Dermis blood vessel endothelial cell (primary cell): Measurements from ENCODE around the gene ABCG4. TPM values are rescaled to one million over a fixed set of nuclear protein-coding genes. Genes with fewer than 3 reads are reported as not detected.
"Not testable (repeated sequence)": the region's sequence is repeated elsewhere in the genome, so short reads cannot be mapped to it uniquely, and the experiment has no call there.

Experiments used
- DNase-seq: peaks from one replicate; pipeline ENCODE4 v3.0.0; 2010
- total RNA-seq: library from RNA; depleted of rRNA; stranded (reverse); fragments of >200 nt; gene quantifications from 2 replicates; pipeline ENCODE4 v1.2.3, GENCODE V29; 2014

Gene ABCG4
- 0.05 and 0.17 TPM in 2 replicates for total RNA-seq

GRCh38 chr11:119149018-119149785, at the start of gene ABCG4:
TSS of gene ABCG4 (plus strand) at chr11:119149052. CDS start at chr11:119149966, 914 bp downstream.
- DNase-seq, result peak; percentile 35

- no peak for DNase-seq
Observed at GRCh38 chr11:119099711-119100110, 49.1 kb upstream of the ABCG4 start.

DNA sequence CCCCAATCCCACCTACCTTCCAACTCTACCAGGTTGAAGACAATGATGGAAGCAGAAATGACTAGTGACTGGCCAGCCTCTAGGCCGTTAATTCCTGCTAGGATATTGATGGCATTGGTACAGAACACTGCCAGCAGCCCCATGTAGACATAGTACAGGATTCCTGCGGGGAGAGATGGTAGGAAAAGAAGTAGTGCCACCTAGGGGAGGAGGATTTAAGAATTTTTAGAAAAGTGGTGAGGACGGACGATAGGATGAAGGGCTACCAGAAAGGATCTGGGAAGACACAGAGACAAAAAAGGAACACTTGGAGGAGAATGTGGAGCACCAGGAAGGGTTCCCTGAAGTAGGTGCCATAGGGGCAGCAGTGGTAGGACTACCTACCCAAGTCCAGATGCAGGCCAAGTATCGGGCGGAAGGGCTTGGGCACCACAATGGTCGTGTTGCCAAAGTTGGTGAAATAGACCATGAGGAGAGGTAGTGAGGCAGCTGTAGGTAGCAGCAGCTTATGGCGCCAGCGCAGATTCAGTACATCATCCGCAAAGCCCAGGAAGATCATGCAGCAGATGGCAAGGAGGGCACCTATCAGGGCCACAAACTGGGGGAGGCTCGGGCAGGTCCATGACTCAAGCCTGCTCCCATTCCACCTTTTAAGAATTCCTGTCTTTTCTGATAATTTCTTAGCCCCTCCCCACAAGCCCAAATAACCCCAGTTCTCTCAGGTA, 48.4 kb upstream of the ABCG4 start:
- DNase-seq, result peak; percentile 67

DNA sequence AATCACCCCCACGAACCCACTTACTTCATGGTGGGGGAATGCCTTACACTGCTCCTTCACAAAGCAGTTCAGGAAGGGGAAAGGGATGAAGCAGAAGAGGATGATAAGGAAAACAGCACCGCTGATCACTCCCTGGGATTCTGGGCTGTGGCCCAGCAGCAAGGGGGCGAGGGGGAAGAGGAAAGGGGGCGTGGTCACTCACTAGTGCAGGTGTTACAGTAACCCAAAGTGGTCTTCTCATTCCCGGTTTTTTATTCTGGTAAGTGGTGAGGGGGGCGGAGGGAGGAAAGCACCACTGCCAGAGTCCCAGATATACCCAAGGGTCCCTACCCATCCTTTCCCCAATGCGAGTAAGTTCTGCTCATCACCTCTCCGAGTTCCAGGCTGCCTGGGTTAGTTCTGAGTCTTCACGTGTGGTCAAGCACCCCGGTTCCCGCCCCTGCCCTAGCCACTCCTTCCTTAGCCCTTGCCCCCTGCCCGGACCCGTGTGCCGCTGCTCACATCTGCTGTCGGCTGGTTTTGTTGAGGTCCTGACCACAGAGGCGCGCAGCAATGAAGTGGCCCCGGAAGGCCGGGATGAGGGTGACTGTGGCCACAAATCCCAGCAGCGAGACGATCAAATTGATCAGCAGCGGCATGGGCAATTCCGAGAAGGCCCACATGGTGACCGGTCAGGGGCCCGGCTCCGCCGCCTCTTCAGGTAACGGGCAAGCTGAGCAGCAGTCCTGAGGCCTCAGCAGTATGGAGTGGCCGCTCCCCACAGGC, 47.7 kb upstream of the ABCG4 start:
- DNase-seq, result no peak

GRCh38 chr11:119101759-119102423, 47.0 kb upstream of the ABCG4 start, which contains the start of gene DPAGT1:
TSS of gene DPAGT1 (minus strand) at chr11:119101853. CDS start at chr11:119101655, 198 bp downstream.
- DNase-seq, result peak; percentile 98

- DNase-seq, result not testable (repeated sequence)
Observed at GRCh38 chr11:119103161-119103664, 45.6 kb upstream of the ABCG4 start.

GRCh38 chr11:119103793-119104192, 45.1 kb upstream of the ABCG4 start:
- DNase-seq, result no peak

GRCh38 chr11:119106564-119107537, 42.0 kb upstream of the ABCG4 start, which contains the start of gene C2CD2L:
TSS of gene C2CD2L (plus strand) at chr11:119107344. CDS start at chr11:119107742, 398 bp downstream.
- peak; percentile 87 for DNase-seq

DNA sequence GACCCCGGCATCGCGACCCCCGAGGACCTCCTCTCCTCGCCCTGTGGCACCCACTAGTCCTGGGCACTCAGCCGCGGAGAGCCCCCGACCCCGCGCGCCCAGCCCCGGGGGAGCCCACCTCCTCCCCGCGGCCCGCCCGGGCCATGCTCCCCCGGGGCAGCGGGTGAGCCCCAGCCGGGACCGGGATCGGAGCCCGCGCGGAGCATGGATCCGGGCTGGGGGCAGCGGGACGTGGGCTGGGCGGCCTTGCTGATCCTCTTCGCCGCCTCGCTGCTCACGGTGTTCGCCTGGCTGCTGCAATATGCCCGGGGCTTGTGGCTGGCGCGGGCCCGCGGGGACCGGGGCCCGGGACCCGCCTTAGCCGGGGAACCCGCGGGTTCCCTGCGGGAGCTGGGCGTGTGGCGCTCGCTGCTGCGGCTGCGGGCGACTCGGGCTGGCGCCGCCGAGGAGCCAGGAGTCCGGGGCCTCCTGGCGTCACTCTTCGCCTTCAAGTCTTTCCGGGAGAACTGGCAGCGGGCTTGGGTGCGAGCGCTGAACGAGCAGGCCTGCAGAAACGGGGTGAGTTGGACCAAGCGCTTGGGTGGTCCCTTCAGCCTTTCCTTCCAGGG, 41.2 kb upstream of the ABCG4 start:
- DNase-seq, result peak; percentile 14

DNA sequence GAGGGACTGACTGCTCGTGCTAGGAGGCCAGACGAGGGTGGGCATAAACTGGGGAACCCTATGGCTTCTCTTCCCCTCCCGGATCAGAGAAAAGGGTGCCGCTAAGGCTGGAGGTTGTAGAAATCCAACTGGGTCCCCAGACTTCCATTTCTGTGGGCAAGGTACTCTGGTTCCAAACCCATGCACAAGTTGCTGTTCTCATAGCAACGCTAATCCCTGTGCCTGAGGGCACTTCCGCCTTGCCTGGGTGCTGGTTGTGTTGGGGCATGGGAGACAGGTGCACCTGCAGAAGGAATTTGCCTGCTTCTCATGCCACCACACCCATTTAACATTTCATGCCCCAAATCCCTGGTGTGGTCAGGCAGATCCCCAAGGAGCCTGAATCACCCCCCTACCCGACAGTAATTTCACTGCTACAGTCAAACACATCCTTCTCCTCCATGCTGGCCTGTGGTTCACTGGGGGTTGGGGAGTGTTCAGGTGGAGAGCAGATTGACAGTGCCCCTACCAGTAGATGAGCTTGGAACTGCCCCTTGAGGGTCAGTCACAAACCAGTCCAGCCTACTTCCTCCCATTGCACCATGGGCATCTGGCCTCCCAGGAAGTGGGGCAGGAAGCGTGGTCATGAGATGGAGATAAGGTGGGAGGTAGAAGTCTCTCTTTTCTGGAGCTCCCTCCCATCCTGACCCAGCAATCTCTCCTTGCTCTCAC, 40.6 kb upstream of the ABCG4 start:
- peak; percentile 14 for DNase-seq

GRCh38 chr11:119108857-119109221, 40.0 kb upstream of the ABCG4 start:
- no peak for DNase-seq

DNA sequence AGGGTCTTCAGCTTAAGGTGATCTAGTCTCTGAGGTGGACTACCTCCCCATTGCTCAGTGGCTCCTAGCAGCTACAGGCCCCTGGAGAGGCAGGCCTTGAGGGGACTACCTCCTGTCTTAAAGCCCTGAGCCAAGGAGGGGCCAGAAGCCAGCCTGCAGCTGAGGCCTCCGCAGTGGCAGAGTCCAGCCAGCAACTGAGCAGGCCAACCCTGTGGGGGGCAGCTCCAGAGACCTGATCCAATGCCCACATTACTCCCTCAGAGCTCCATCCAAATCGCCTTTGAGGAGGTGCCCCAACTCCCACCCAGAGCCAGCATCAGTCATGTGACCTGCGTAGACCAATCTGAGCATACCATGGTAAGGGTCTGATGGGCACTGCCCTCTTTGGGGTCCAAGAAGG, 39.0 kb upstream of the ABCG4 start:
- no peak for DNase-seq

DNA sequence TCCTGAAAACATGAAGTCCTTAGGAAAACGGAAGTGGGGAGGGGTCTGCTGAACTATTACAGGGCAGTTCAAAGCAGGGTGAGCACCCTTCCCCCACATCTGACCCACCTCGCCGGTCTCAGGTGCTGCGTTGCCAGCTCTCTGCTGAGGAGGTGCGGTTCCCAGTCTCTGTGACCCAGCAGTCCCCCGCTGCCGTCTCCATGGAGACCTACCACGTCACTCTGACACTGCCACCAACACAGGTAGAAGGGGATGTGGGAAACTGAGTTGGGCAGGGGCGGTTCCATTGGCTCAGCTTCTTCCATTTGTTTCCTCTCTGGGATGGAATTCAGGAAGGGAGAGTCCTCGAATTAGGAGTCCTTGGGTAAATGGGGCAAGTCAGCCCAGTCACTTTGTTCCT, 38.4 kb upstream of the ABCG4 start:
- DNase-seq, result no peak

DNA sequence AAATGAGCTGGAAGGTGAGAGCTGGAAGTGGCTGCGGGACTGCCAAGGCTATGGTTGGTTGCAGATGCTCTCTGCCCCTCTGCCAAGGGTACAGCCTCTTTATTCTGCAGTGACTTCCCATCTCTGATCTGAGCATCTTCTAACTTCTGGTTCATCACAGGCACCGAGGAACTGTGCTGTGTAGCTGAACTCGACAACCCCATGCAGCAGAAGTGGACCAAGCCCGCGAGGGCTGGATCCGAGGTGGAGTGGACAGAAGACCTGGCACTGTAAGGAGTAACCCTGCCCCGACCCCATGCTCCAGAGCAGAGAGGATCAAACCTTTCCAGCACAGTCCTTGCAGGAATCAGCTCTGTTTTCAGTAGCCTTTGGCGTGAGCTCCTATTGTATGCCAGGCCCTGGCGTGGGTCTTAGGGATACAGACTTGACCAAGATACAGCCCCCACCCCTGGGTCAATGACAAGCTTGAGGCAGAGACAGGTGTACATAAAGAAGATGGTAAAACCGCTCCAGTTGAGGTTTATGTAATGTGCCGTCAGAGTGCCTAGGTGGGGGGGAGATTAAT, 37.4 kb upstream of the ABCG4 start:
- DNase-seq, result no peak

- no peak for DNase-seq
Observed at GRCh38 chr11:119112314-119113020, 36.4 kb upstream of the ABCG4 start.

DNA sequence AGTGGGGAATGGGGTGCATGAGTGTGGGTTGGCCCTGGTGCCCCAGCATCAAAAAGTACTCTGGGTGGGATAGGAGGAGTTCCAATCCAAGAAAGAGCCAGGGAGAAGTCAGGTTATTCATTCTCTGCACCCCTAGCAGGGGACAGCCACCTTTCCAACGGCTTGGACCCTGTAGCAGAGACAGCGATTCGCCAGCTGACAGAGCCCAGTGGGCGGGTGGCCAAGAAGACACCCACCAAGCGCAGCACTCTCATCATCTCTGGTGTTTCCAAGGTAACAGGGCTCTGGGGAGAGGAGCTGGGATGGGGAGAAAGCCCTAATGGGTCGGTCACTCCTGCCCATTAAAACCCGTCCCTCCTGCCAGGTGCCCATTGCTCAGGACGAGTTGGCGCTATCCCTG, 35.1 kb upstream of the ABCG4 start:
- DNase-seq, result no peak

DNA sequence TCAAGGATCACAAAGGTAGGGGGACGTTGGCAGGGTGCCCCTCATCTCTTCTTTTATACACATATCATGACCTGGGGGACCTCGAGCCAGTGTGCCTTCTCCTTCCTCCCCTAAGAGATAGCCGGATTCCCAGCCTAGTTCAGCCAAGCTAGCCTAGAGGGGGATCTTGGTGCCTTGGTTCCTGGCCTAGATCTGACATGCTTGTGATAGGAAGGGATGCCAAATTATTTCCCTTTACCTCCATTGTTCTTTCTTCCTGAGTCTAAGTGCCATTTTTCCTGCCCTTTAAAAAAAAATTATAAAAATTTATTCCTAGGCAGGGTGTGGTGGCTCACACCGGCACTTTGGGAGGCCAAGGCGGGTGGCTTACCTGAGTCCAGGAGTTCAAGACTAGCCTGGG, 34.5 kb upstream of the ABCG4 start:
- DNase-seq, result peak; percentile 27

GRCh38 chr11:119115484-119116234, 33.2 kb upstream of the ABCG4 start:
- no peak for DNase-seq
